GM10266 (cell line): ENCODE results near the gene SSBP3.
A peak's percentile ranks its signal among the peaks of the same experiment; 100 is the strongest.

Source experiments
- DNase-seq: peaks from one replicate; pipeline ENCODE4 v3.0.0; 2012; ENCODE audit errors: extremely low spot score
- CTCF ChIP-seq: IDR thresholded peaks from 2 replicates; pipeline ENCODE4 v1.5.1; 2012; ENCODE audit warnings: mild to moderate bottlenecking, low read depth; ENCODE audit not compliant: control insufficient read depth, insufficient read depth; ENCODE audit errors: missing control alignments

Gene SSBP3

GRCh38 chr1:54403808-54404261 is 2.4 kb downstream of the SSBP3 start:
- no peak for DNase-seq
- no peak for TF ChIP-seq CTCF

GRCh38 chr1:54403405-54403804 is 2.8 kb downstream of the SSBP3 start:
- no peak for DNase-seq
- TF ChIP-seq CTCF, result no peak

- no peak for DNase-seq
- TF ChIP-seq CTCF, result no peak
Observed at GRCh38 chr1:54402896-54403295, 3.3 kb downstream of the SSBP3 start.

GRCh38 chr1:54401799-54402198 is 4.4 kb downstream of the SSBP3 start:
- DNase-seq, result no peak
- TF ChIP-seq CTCF, result no peak

GRCh38 chr1:54400329-54400728 is 5.9 kb downstream of the SSBP3 start:
- DNase-seq, result peak; percentile 71
- no peak for TF ChIP-seq CTCF

- TF ChIP-seq CTCF, result no peak
- no peak for DNase-seq
Observed at GRCh38 chr1:54399765-54400164, 6.4 kb downstream of the SSBP3 start.

GRCh38 chr1:54398963-54399528 is 7.1 kb downstream of the SSBP3 start:
- DNase-seq, result no peak
- no peak for TF ChIP-seq CTCF
